OCI-LY7 (cell line): ENCODE data around the gene MRS2.
"Not testable (repeated sequence)": the region's sequence is repeated elsewhere in the genome, so short reads cannot be mapped to it uniquely, and the experiment has no call there.

ENCODE experiments used
- CTCF ChIP-seq: fragments of 200-600 bp; sonication (generic); conservative IDR thresholded peaks from 2 replicates; pipeline ENCODE4 v1.5.1; 2014; ENCODE audit warnings: mild to moderate bottlenecking, antibody characterized with exemption, low read length, moderate library complexity, mixed read lengths
- EZH2phosphoT487 ChIP-seq: fragments of 200-600 bp; sonication (generic); IDR thresholded peaks from 2 replicates; pipeline ENCODE4 v1.6.1; 2018; ENCODE audit warnings: low read depth, borderline replicate concordance, mild to moderate bottlenecking, mixed run types, antibody characterized with exemption, low read length, moderate library complexity, mixed read lengths

DNA sequence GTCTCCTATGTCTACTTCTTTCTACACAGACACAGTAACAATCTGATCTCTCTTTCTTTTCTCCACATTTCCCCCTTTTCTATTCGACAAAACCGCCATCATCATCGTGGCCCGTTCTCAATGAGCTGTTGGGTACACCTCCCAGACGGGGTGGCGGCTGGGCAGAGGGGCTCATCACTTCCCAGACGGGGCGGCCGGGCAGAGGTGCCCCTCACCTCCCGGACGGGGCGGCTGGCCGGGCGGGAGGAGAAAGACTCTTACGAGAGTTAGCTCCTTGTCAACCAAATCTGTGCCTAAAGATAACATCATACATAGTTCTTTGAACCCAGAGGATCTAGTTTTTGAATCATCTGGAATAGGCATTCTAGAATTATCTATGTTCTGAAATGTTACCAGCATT is 11.8 kb downstream of the MRS2 start:
- TF ChIP-seq CTCF, EZH2phosphoT487: not testable (repeated sequence)
